22Rv1 (cell line): ENCODE measurements around the gene DEFB110.

Experiments
- H3K27ac ChIP-seq: fragments of 450-650 bp; 2 replicates; pipeline ENCODE4 v1.5.1; 2017
- CTCF ChIP-seq: fragments of 450-650 bp; IDR thresholded peaks from 2 replicates; pipeline ENCODE4 v1.5.1; 2017; ENCODE audit warnings: mild to moderate bottlenecking
- ZFX ChIP-seq: fragments of 450-650 bp; IDR thresholded peaks from 2 replicates; pipeline ENCODE4 v1.6.1; 2017; ENCODE audit warnings: antibody characterized with exemption, borderline replicate concordance

Gene DEFB110

DNA sequence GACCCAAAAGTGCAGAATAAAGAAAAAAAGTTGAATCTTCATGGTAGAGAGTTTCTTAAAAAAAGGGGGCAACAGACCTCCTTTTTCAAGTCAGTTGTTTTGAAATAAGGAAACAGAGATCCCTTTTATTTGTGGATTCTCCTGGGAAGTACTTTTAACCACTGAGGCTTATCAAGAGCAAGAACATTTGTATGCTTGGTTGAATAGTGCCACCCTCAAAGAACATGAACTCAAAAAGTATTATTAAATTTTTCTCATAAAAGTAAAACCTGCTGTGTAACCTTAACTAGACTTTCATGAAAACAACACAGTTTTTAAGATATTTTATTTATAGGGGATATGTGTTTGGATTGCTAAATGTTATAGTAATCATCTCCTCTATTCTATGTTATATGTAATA, at the start of gene DEFB110:
DEFB110 (minus strand) TSS at position 101 of the 400 bp plus-strand sequence; CDS start at position 42, 59 bp downstream.
- TF ChIP-seq CTCF: no peak
- TF ChIP-seq ZFX: no peak

DNA sequence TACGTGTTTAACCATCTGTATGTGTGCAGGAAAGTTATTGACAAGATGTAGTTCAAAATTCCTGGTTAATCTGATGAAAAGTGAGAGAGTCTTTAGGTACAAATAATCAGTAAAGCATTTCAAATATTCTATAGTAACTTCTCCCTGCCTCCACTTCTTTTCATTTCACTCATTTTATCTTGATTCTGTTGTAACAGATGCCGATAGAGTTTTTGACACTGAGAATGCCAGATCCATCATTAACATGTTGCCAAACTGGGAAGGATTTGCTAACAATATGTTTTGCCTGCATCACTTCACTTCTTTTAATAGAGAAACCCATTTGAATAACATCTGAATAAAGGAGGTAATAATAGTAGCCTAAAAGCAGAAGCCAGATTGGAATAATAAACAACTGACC, 48.3 kb upstream of the DEFB110 start:
- TF ChIP-seq CTCF (no peak), ZFX (no peak)
- H3K27ac ChIP-seq: no peak overlapping the region

More for the DNA sequence above, at the start of gene DEFB110:
- H3K27ac ChIP-seq: no peak within 1 kb of the TSS

GRCh38 chr6:50062051-50062450, 40.3 kb upstream of the DEFB110 start:
- TF ChIP-seq CTCF (peak; percentile 77), ZFX (no peak)
- no peak overlapping the region for H3K27ac ChIP-seq

- no peak overlapping the region for H3K27ac ChIP-seq
- TF ChIP-seq ZFX (no peak), CTCF (no peak)
These were observed 34.4 kb upstream of the DEFB110 start for GRCh38 chr6:50056242-50056641.

- no peak within 1 kb of the TSS for H3K27ac ChIP-seq
- TF ChIP-seq CTCF: no peak
- no peak for TF ChIP-seq ZFX
These were observed 28.0 kb upstream of the DEFB110 start, which contains the start of gene DEFB112 for GRCh38 chr6:50049829-50050228. Gene DEFB112, minus strand, starts transcription at chr6:50049929. Its CDS starts 60 bp downstream, at chr6:50049869.

DNA sequence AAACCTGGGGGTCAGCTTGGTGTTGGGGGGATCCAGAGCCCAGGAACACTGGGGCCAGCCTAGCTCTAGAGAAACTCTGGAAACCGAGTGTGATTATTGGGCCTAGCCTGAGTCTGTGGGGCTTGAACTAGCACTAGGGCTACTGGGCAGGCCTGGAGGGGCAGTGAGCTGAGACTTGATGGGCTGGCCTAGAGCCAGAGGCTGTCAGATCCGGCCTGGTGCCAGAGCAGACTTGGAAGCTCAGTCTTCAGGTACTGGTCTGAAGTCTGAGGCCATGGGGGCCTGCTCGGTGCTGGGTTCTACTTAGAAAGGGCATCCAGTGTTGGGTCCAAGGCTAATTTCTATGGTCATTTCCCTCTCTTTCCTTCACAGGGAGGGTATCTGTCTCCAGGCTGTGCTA, 25.2 kb upstream of the DEFB110 start:
- TF ChIP-seq CTCF (no peak), ZFX (no peak)
- no peak overlapping the region for H3K27ac ChIP-seq

GRCh38 chr6:50030777-50031562, 9.2 kb upstream of the DEFB110 start:
- H3K27ac ChIP-seq: no peak overlapping the region
- TF ChIP-seq CTCF (peak; percentile 83), ZFX (no peak)
